ENCODE results near the gene KRT33B.
"Not testable (repeated sequence)": the region's sequence is repeated elsewhere in the genome, so short reads cannot be mapped to it uniquely, and the experiment has no call there.

- TF ChIP-seq CTCF, POLR2A (IDR thresholded peaks at IDR 0.05): not testable (repeated sequence)
Measured at GRCh38 chr17:41381943-41382342, 12.3 kb upstream of the KRT33B start, which contains the start of gene KRT34.

Measured in thyroid gland (tissue), 4 donors.